Ovary (tissue), 9 donors: Measurements from ENCODE around the gene ZNHIT6. TPM values are rescaled to one million over a fixed set of nuclear protein-coding genes. Genes with fewer than 3 reads are reported as not detected.
"Not testable (repeated sequence)": the region's sequence is repeated elsewhere in the genome, so short reads cannot be mapped to it uniquely, and the experiment has no call there.

ENCODE experiments used
- DNase-seq, 5 donors: peaks; one replicate each; pipeline ENCODE4 v3.0.0-alpha.2; 2019 to 2020
- H3K27ac ChIP-seq, 2 donors: fragments of 200-600 bp; one replicate each; pipeline versions ENCODE4 v1.5.1 to v1.8.0; 2019 to 2022
- H3K27me3 ChIP-seq: fragments of 200-600 bp; one replicate; pipeline ENCODE4 v1.8.0; 2022
- H3K36me3 ChIP-seq: fragments of 200-600 bp; sonication (generic); one replicate; pipeline ENCODE4 v1.5.1; 2019
- H3K4me1 ChIP-seq: one replicate; pipeline ENCODE4 v1.8.1; 2013; ENCODE audit warnings: mild to moderate bottlenecking, moderate library complexity; ENCODE audit not compliant: insufficient read depth
- H3K4me3 ChIP-seq: fragments of 200-600 bp; sonication (generic); one replicate; pipeline ENCODE4 v1.5.1; 2017
- H3K9me3 ChIP-seq, 2 donors: fragments of 200-600 bp in 1 of 2; sonication (generic) in 1 of 2; one replicate each; pipeline versions ENCODE4 v1.5.1 to v1.8.1; 2013 to 2019; ENCODE audit warnings: mild to moderate bottlenecking in 1 of 2, moderate library complexity in 1 of 2
- CTCF ChIP-seq, 3 donors: fragments of 450-650 bp in 2 of 3; fragments of 200-600 bp in 1 of 3; IDR thresholded peaks; one replicate each; pipeline versions ENCODE4 v1.5.1 to v1.8.0; 2016 to 2022; ENCODE audit warnings: antibody characterized with exemption in 3 of 3, mild to moderate bottlenecking in 1 of 3
- EP300 ChIP-seq: sonication (generic); formaldehyde crosslinking; IDR thresholded peaks from one replicate; pipeline ENCODE4 v1.6.1; 2017; ENCODE audit warnings: antibody characterized with exemption
- POLR2A ChIP-seq: fragments of 450-650 bp; IDR thresholded peaks from one replicate; pipeline ENCODE4 v1.6.1; 2017; ENCODE audit warnings: antibody characterized with exemption, mild to moderate bottlenecking, moderate library complexity
- WGBS, 3 donors: extraction: QIAGEN DNeasy Blood & Tissue Kit in 1 of 3; methylation state at CpG; one replicate each; pipeline versions ENCODE4 v1.1.5 to v1.1.7; 2013 to 2017; 5-methylcytosine and 5-hydroxymethylcytosine counted together
- intact Hi-C, 4 donors: fragments of 100-400 bp; cut with DNase I; formaldehyde crosslinking; loops; one replicate each; pipeline versions ENCODE4 v1.11.0 to v1.15.1; 2022 to 2023
- polyA plus RNA-seq, 2 donors: library from polyadenylated mRNA; stranded (reverse); fragments of 200-250 nt in 1 of 2; fragments of 350-450 nt in 1 of 2; fragmentation: Illumina TruSeq in 1 of 2; extraction: RNeasy Lipid Tissue Mini Kit (QIAGEN cat#74804) in 1 of 2; gene quantifications; one replicate each; pipeline ENCODE4 v1.2.3, GENCODE V29; 2013 to 2014
- total RNA-seq, 7 donors: library from RNA; depleted of rRNA in 2 of 7; stranded (reverse); fragments of >200 nt in 2 of 7; fragmentation: NEBNext Ultra II Directional in 3 of 7; extraction: Animal tissue kit (Norgen Biotek cat#: 25700) in 3 of 7; gene quantifications; one replicate each; pipeline versions ENCODE4 v1.1.0 to v1.2.4, GENCODE V29; 2016 to 2023
- donor health status: DM: no; HTN: no; CAD: no; lungs with moderate emphysema.
- donor health status: DM: no; HTN: no; CAD: no.
- donor health status: Bipolar disorder and iron deficiency.
- donor health status: DM: yes; HTN: yes; CAD: no.
- donor health status: DM: no; HTN: no; CAD: no.
- donor health status: DM: yes; HTN: yes; CAD: no.

ZNHIT6 gene
- total and polyA plus RNA-seq, 9 donors, result 8.8 to 22.9 (median 16.2) TPM

- no peak for DNase-seq
- Histone ChIP-seq H3K4me3 (no peak overlapping the region), H3K36me3 (no peaks in the 10 kb centered on the region), H3K4me1 (no peaks in the 10 kb centered on the region), H3K9me3 (no peaks in the 10 kb centered on the region), H3K27me3 (no peaks in the 10 kb centered on the region), H3K27ac (no peak overlapping the region)
- TF ChIP-seq CTCF (IDR thresholded peaks at IDR 0.05) (no peak), POLR2A (no peak), EP300 (no peak)
- intact Hi-C loops, result no loop called here
- 79 to 94% (median 90%) methylated on average over 1 of the region's 1 CpG for WGBS, 3 donors
Measured at GRCh38 chr1:85650645-85651044, 57.6 kb downstream of the ZNHIT6 start.

DNA sequence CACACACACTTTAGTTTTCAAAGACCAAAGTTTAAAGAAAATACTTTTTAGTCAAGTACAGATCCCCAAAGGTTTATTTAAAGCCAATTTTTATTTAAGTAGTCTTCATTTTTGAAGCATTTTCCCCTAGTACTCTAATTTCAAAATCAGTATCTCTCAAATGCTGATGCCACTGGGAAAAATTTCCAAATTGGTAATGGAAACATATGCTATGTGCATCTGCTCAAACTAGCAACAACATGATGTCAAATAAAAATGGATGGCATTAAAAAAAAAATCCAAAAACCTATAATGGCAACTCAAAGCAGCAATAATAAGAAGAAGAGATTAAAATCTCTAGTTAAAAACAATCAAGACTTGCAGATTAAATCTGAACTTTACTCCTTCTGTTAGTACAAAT is 58.6 kb downstream of the ZNHIT6 start:
- no peaks in the 10 kb centered on the region for H3K27me3 ChIP-seq
- no peaks in the 10 kb centered on the region for H3K9me3 ChIP-seq
- DNase-seq, result no peak
- no peaks in the 10 kb centered on the region for H3K36me3 ChIP-seq
- no peak overlapping the region for H3K27ac ChIP-seq
- intact Hi-C loops, result no loop called here
- TF ChIP-seq EP300 (no peak), POLR2A (no peak), CTCF (IDR thresholded peaks at IDR 0.05) (no peak)
- H3K4me3 ChIP-seq, result no peak overlapping the region
- H3K4me1 ChIP-seq, result no peaks in the 10 kb centered on the region

DNA sequence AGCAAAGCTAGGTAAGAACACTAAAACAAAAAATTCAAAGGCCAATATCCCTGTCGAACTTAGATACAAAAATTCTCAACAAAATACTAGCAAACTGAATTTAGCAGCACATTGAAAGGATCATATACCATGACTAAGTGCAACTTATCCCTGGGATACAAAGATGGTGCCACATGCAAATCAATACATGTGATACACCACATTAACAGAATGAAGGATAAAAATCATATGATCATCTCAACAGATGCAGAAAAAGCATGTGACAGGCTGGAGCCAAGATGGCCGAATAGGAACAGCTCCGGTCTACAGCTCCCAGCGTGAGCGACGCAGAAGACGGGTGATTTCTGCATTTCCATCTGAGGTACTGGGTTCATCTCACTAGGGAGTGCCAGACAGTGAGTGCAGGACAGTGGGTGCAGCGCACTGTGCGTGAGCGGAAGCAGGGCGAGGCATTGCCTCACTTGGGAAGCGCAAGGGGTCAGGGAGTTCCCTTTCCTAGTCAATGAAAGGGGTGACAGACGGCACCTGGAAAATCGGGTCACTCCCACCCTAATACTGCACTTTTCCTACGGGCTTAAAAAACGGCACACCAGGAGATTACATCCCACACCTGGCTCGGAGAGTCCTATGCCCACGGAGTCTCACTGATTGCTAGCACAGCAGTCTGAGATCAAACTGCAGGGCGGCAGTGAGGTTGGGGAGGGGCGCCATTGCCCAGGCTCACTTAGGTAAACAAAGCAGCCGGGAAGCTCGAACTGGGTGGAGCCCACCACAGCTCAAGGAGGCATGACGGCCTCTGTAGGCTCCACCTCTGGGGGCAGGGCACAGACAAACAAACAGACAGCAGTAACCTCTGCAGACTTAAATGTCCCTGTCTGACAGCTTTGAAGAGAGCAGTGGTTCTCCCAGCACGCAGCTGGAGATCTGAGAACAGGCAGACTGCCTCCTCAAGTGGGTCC is 66.4 kb downstream of the ZNHIT6 start:
- DNase-seq, H3K9me3 ChIP-seq, H3K36me3 ChIP-seq, H3K4me3 ChIP-seq, H3K27me3 ChIP-seq, H3K4me1 ChIP-seq, intact Hi-C loops, H3K27ac ChIP-seq: not testable (repeated sequence)
- 81 to 82% (median 82%) methylated on average over 24 of the region's 24 CpGs for WGBS, 3 donors

DNA sequence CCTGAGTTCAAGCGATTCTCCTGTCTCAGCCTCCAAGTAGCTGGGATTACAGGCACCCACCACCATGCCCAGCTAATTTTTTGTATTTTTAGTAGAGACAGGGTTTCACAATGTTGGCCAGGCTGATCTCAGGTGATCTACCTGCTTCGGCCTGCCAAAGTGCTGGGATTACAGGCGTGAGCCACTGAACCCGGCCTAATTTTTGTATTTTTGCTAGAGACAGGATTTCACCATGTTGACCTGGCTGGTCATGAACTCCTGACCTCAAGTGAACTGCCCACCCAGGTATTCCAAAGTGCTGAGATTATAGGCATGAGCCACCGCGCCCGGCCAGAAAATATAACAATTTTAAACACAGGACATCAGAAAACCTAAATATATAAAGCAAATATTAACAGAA is 68.3 kb downstream of the ZNHIT6 start:
- H3K27me3 ChIP-seq, H3K4me1 ChIP-seq, H3K36me3 ChIP-seq, intact Hi-C loops, H3K27ac ChIP-seq, H3K9me3 ChIP-seq, DNase-seq, H3K4me3 ChIP-seq: not testable (repeated sequence)
- 89 to 98% (median 98%) methylated on average over 7 of the region's 7 CpGs for WGBS, 3 donors

- no peaks in the 10 kb centered on the region for H3K27me3 ChIP-seq
- H3K27ac ChIP-seq, result no peak overlapping the region
- no peak overlapping the region for H3K4me3 ChIP-seq
- no peaks in the 10 kb centered on the region for H3K4me1 ChIP-seq
- peaks cover 0 to 2% of the 10 kb centered on the region in 2 donors for H3K9me3 ChIP-seq
- 45 to 54% (median 50%) methylated on average over 1 of the region's 1 CpG for WGBS, 3 donors
- no peaks in the 10 kb centered on the region for H3K36me3 ChIP-seq
- TF ChIP-seq CTCF (IDR thresholded peaks at IDR 0.05) (no peak), EP300 (no peak), POLR2A (no peak)
- intact Hi-C loops, result no loop called here
- no peak for DNase-seq
Measured at GRCh38 chr1:85638412-85638811, 69.8 kb downstream of the ZNHIT6 start.
